HG02678 (cell line): ENCODE measurements around the gene SORCS2.

Experiments
- ATAC-seq: cut with Tn5 transposase; IDR thresholded peaks from one replicate; pipeline ENCODE4 v1.9.1; 2021; ENCODE audit warnings: mild to moderate bottlenecking, moderate library complexity; ENCODE audit not compliant: unreplicated experiment

Gene SORCS2

DNA sequence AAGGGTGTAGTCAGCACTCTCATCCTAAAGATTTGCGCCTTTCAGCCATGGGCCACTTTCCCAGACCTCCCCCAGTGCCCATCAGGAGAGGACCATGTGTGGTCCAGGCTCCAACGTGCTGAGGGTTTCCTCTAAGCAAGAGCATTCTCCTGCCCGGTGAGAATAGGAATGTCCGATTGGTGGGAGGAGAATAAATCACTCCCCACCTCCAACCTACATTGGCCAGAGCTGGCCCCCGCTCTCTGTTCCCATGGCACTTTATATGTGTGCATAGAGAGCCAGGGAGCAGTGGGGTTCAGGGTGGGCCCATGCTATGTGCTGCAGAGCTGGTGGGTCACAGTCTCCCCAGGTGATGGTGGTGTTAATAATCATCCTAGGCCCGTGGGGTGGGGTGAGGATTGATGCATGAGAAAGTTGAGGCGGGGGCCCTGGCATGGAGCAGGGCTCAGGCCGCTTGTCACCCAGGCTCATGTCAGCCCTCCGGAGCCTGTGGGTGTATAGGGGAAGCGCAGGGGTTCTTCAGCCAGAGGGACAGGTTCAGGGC is 6.8 kb upstream of the SORCS2 start:
- no peak for ATAC-seq

DNA sequence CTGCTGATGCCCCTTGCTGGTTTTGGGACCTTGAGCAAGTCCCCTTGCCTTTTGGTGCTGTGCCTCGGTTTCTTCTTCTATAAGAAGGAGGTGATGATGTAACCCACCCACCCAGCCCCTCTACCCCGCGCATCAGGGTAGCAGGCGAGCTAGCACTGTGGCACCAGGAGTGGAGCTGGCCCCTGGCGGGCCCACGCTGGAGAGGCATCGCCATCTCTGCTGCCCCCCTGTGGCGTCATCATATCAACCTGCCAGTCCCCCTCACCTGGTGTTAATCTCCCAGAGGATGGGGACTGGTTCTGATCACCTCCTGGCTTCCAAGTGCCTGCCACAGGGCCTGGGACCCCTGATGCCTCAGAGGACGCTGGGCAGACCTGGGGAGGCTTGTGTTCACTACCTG is 6.3 kb upstream of the SORCS2 start:
- no peak for ATAC-seq

DNA sequence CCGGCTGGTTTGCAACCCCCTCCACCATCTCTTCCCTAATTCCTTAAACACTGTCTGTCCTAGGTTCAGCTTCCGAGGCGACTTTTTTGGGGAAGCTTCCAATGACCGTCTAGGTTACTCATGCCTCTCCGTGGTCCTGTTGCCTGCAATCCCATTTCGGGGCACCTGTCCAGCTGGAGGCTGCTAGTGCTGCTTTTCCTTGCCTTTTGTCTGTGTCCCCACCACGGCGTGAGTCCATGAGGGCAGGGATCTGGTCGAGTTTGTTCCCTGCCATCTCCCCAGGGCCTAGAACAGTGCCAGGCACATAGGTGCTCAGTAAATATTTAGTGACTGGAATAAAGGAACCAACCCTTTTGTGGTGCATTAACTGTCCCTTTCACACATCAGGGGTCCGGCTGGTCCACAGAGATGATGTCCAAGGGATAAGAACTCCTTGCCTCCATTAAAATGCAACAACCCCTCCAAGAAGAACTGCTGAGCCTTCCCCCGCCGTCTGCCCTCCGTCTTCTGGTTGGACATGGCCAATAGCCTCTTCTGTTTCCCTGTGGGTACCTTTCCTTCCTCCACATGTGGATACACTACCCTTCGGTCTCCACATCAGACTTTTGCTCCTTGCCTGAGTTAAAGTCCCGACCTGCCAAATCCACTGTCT is 5.7 kb upstream of the SORCS2 start:
- ATAC-seq, result no peak

DNA sequence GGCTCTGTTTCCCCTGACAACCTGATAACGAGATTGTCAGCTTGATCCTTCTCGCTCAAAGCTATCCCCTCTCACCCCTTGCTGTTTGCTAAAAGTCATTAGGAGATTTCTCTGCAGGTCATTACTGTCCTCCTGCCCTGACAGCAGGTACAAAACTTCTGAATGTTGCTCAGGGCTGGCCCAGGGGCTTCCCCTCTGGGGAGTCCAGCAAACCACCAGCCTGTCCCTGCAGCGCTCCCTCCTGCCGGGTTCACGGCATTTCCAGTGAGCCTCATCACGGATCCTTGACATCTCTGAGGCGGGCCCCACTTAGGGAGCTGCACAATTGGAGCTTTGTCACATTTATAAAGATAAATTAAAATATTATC is 5.2 kb upstream of the SORCS2 start:
- no peak for ATAC-seq

DNA sequence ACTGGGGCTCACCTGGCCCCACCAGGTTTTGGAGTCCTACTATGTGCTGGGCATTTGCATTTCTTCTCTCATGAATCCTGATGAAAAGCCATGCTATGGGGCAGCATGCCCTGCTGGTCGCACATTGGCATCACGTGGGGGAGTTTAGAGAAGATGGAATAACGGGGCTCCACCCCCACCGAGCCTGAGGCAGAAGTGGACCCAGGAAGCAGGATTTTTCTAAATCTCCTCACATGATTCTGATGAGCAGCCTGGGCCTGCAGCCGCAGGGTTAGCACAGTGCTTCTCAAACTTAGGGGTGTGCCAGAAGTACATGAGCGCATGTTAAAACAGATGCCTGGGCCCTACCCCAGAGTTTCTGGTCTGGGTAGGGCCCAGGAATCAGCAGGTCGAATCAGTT is 4.6 kb upstream of the SORCS2 start:
- ATAC-seq, result no peak

DNA sequence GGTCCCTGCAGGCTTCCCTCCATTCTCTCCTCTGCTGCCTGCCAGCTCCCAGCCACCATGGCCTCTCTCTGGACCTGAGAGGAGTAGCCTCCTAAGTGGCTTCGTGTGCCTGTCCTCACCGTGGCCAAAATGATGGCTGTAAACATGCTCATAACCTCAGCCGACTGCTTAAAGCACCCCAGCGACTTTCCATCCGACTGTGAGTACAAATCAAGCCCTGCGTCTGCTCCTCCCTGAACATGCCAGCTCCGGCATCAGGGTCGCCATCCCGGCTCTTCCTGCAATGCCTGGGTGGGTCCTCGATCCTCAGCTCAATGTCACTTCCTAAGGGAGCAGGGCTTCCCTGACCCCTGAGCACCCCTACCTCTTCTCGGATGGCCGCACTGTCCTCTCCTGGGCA is 3.3 kb upstream of the SORCS2 start:
- no peak for ATAC-seq

DNA sequence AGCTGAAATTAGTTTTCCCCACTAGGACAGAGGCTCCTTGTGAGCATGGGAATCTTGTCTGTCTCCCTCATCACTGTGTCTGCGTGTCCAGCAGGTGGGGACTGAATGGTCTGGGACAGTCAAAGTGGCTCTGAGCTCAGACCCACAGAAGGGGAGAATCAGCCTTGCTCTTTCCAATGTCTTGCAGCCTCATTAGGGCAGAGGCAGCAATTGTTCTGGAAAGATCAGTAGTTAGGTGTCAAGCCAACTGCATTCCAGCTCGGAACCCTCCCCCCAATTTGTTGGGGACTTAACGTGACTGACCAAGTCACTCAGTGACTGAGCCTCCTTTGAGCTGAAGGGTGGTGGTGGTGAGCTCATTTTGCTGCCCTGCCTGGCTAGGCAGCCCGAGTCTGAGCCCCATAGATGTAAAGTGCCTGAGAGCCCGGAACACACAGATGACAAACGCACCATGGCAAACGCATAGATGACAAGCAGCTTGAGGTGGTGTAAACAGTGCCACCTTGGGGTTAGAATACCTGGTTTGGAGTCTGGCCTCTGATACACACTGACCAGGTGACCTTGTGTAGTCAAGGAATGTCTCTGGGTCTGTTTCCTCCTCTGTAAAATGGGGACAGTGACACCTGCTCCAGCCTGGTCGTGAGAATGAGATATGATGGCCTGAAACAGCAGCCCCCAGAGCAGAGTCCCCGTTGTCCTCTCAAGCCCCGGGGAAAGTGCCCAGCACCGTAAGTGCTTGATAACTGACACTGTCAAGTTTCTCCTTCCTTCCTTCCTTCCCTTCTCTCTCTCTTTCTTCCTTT is 2.7 kb upstream of the SORCS2 start:
- no peak for ATAC-seq

DNA sequence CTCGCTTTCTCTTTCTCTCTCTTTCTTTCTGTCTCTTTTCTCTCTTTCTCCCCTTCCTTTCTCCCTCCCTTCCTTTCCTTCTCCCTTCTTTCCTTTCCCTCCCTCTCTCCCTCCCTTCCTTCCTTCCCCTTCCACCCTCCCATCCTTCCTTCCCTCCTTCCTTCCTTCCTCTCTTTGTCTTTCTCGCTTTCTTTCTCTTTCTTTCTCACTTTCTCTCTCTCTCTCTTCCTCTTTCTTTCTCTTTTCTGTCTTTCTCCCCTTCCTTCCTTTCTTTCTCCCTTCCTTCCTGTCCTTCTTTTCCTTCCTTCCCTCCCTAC is 2.1 kb upstream of the SORCS2 start:
- no peak for ATAC-seq

DNA sequence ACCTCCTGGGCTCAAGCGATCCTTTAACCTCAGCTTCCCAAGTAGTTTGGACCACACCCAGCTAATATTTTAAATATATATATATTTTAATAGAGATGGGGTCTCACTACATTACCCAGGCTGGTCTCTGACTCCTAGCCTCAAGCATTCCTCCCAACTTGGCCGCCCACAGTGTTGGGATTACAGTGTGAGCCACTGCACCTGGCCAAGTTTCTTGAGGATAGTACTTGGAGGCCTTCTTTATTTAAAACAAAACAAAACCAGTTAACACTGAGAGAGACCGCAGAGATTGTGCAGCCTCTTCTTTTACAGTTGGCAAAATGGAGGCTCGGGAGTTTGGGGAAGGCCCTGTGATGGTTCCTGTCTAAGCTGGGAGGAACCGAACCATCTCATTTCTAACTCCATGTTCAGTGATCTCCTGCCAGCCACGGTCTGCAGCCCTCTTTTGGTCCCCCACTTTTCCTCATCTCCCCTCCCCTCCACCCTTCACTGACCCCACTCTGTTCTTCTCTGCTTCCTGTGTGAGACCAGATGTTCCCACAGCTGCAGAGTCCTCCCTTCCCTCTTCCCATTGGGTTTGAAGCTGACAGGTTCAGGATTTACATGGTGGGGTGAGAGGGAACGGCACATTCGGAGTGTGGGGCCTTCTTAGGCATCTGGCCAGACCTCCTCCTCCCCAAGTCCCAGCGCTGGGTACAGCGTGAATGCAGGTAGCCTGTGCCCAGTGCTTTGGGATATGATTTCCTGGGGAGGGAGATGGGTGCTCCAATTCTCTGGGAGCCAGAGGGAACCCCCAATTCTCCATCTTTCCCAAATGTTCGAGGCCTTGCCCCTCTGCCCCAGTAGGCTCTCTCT is 1.4 kb upstream of the SORCS2 start:
- no peak for ATAC-seq

DNA sequence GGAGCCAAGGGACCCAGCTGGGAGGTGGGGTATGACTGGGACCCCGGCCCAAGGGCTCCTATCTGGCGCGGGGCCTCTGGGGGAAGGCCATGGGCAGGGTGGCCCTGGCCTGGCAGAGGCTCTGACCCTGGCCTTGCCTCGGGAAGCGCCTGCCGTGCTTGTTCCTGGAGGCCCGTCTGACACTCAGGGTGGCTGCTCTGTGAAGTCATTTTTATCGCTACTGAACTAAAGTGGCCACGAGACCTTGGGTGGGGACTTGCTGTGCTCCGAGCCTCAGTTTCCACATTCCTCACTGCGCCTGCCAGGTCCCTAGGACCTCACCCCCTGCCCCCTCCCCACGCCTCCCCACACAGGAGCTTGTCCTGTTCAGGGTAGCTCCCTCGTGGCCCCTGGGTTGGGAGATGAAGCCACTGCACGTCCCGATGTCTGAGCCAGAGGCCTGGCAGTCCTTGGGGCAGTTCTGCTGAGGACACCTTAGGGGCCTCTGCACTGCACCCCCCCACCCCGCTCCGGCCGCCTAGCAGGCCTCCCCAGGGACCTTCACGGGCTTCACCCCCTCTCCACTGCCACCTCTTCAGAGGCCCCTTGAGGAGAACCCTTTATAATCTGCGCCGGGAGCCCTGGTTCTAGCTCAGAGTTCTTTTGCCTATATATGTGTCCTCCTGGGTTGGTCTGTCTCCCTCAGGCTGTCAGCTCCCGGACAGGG is 639 bp upstream of the SORCS2 start:
- no peak for ATAC-seq

DNA sequence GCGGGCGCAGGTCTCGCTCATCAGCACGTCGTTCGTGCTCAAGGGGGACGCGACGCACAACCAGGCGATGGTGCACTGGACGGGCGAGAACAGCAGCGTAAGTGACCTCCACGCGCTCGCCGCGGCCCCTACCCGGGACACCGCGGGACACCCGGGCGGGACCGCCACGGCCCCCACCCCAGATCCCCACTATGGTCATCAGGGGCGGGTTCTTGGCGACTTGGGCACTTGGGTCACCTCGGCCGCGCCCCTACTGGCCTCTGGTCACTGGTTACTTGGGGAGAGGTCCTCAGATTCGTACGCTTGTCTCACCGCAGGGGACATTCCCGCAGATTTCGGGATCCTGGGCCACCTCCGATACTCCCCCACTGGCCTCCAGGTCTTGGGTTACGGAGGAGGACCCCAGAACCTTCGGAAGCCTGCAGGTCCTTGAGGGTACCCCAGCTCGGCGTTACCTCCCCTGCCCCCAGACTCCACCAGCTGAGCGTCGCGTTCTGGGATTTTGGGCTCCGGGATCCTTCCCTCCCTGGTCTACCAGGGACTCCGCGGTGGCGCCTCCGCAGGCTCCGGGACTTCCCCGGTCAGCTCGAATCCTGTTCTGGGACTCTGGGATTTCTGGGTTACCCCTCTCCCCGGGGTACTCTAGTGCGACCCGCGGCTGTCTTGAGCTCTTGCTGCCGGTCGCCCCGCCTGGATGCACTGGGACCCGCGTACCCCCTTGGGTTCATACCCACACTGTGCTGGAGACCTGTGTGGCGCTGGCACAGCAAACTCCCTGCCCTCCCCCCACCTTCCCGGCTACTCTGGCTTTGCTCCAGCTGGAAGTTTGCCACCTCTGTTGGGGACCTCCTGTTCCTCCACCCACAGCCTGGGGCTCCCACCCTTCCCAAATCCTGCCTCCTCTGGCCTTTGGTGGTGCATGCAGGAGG is 956 bp downstream of the SORCS2 start:
- ATAC-seq, result no peak

DNA sequence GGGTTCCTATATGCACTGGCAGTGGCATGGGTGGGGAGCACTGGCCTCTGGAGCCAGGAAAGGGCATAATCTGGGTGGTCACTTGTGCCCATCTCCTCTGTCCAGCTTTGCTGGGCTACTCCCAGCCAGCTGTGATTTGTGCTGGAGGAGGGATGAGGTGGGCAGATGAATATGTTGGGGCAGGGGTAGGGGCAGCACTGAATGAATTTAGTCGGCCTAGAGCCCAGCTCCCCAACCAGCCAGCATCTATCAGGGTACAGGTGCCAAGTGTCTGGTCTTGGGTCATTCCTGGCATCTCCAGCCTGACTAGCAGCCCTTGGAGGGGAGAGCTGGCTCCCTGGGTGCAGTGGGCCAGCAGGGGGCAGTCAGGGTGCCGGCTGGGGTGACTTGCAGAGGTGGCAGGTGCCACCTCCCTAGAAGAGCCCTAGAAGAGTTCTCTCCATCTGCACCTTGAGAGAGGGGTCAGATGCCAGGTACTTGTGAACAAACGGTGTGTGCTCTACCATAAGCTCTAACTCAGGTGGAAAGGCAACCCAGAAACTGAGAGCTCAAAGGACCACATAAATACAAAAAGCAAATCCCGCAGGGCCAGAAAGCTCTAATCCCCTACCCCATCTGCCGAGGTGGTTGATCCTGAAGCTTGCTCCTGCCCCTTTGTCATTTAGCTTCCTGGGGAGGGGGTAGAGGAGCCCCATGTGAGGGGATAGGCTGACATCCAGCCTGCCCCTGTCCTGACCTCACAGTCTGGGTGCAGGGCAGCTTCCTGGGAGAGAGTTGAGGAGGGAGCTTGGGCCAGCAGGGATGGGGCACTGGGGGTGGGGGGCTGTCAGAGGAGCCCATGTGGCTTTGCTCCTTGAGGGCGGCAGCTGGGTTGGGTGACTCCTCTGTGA is 2.2 kb downstream of the SORCS2 start:
- no peak for ATAC-seq

DNA sequence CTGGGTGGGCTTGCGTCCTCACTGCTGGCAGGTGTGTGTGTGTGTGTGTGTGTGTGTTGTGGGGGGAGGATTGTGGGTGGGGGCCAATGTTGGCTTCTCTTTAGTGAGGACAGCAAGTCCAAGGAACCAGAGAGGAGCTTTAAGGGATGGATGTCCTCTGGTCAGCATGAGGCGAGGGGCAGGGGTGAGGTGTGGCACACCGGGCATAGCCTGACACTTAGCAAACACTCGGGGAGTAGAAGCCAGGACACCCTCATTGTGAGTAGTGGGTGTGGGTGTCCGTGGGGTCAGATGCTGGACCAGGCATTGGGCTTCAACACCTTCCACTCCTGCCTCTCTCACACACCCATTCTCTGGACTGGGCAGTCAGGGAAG is 2.8 kb downstream of the SORCS2 start:
- no peak for ATAC-seq

DNA sequence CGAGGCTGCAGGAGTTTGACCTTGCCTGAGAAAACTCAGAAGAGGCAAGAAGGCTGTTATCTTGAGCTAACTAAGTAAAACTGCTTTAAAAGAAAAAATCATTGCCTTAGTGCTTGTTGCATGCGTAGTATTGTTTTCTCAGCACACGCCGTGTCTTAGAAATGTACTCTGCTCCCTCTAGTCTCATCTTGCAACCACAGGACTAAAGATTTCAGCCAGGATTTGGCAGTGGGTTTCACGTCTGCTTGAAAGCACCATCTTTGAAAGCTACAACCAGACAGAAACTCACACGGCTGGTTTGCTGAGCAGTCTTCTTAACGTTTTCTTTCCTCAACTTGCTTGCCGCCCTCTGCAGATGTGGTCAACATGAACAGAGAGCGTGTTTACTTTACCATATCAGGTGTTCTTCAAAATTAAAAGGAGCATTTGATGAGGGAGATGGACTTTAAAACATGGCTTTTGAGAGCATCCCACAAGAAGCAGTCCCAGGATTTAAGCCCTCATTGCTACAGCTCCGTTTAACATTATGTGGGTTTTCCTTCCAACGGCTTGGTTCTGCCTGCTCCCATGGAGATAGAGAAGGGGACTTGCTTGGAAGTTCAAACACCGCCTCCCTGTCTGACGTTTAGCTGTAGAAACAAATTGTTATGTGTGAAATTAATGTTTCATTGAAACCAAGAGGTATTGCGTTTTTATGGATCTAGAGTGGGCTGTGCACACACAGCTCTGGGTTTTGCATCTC is 3.4 kb downstream of the SORCS2 start:
- no peak for ATAC-seq

DNA sequence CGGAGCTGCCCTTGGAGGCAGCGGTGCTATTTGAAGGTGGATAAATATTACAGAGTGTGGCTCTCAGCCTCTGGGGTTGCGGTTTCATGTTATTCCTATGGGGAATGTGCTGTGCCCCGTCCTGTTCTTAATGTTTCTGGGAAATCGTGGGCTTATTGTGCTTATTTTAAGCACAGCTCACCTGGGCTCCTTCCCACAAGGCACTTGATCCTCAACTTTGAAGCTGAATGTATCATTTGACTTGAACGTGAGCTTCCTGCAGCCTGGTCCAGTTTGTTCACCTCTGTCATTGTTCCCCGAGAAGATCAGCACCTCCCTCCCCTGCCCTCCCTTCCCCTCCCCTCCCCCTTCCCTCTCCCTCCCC is 3.9 kb downstream of the SORCS2 start:
- ATAC-seq, result no peak

DNA sequence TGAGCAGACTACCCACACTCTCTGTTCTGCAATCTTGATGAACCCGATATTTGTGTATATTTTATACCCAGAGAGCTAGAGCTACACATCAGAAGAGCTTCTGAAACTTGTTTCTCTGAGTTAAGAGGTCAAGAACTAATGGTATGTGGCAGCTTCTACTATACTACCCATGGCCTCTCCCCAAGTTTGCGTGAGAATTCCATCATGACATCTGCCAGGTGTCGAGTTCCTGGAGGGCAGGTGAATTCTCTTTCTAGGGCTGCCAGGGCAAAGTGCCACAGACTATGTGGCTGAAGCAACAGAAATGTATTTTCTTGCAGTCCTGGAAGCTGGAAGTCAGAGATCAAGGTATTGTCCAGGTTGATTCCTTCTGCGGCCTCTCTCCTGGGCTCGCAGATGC is 4.4 kb downstream of the SORCS2 start:
- no peak for ATAC-seq

DNA sequence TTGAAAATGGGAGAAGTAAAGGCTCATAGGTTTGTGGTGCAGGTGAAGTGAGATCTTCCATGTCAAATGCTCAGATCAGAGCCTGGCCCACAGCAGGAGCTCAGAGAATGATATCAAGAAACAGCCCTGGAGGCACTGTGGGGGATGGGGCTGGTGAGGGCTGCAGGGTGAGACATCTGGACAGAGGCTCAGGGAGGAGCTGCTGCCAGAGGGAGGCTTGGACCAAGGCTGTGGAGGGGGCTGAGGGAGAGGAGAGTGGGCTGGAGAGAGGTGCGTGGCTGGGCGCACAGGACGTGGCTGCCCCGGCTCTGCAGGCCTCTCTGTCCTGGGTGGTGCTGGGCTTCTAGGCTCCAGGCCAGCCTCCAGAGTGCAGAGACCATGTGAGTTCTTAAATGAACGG is 5.6 kb downstream of the SORCS2 start:
- no peak for ATAC-seq

DNA sequence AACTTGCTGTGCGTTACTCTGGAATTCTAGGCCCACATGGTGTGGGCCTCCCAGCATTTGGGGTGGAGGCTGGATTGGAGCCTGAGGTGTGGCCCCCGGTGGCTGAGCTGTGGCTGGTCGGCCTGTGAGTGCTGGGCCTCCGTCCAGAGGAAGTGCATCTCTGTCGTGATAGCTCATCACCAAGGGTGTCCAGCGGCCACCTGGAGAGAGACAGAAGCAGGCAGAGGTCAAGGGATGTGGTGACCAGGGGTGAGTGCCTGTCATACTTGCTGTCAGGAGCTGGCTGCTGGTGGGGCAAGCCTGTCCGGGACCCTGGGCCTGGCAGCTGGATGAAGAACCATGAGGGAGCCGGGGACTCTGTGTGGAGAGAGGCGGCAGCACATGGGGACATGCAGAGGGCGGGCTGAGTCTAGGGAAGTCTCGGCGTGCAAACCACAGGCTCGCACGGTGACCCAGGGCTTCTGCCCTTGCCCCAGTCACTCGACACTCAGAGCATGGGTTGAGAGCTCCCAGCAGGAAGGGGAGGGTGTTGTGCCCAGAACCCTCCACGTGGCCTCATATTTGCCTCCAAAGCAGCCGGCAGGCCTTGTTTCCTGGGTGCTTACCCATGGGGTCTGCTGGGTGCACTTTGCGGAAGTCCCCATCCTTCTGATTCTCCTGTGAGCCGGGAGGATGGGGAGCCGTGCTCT is 6.2 kb downstream of the SORCS2 start:
- ATAC-seq, result no peak
